Activated gamma-delta T cell treated with Interleukin-2 at 50 U/mL for 16 hours (primary cell): Measurements from ENCODE around the gene LYPD3.
A peak's percentile ranks its signal among the peaks of the same experiment; 100 is the strongest.

Source experiments
- DNase-seq: peaks from one replicate; pipeline ENCODE4 v3.0.0-alpha.2; 2020

The LYPD3 gene

GRCh38 chr19:43483281-43483680 is 17.9 kb upstream of the LYPD3 start:
- no peak for DNase-seq

GRCh38 chr19:43482193-43482592 is 16.8 kb upstream of the LYPD3 start:
- DNase-seq = no peak

- DNase-seq = no peak
Observed at GRCh38 chr19:43481701-43482100, 16.3 kb upstream of the LYPD3 start.

- no peak for DNase-seq
Observed at GRCh38 chr19:43480574-43480973, 15.2 kb upstream of the LYPD3 start.

- no peak for DNase-seq
Observed at GRCh38 chr19:43479961-43480561, 14.7 kb upstream of the LYPD3 start.

GRCh38 chr19:43479226-43479625 is 13.8 kb upstream of the LYPD3 start:
- no peak for DNase-seq

GRCh38 chr19:43478323-43478722 is 12.9 kb upstream of the LYPD3 start:
- no peak for DNase-seq

GRCh38 chr19:43476606-43477005 is 11.2 kb upstream of the LYPD3 start:
- no peak for DNase-seq

GRCh38 chr19:43474986-43475705 is 9.7 kb upstream of the LYPD3 start:
- DNase-seq = peak; percentile 89

GRCh38 chr19:43474487-43474886 is 9.1 kb upstream of the LYPD3 start:
- DNase-seq = no peak

GRCh38 chr19:43471091-43471490 is 5.7 kb upstream of the LYPD3 start:
- DNase-seq = no peak

- DNase-seq = peak; percentile 14
Observed at GRCh38 chr19:43470288-43470687, 4.9 kb upstream of the LYPD3 start.

- peak; percentile 10 for DNase-seq
Observed at GRCh38 chr19:43469160-43469480, 3.7 kb upstream of the LYPD3 start.

- DNase-seq = no peak
Observed at GRCh38 chr19:43468354-43469159, 3.1 kb upstream of the LYPD3 start.

- no peak for DNase-seq
Observed at GRCh38 chr19:43467730-43468129, 2.3 kb upstream of the LYPD3 start.

- DNase-seq = no peak
Observed at GRCh38 chr19:43467276-43467675, 1.9 kb upstream of the LYPD3 start.

GRCh38 chr19:43466793-43467192 is 1.4 kb upstream of the LYPD3 start:
- DNase-seq = no peak

- no peak for DNase-seq
Observed at GRCh38 chr19:43464134-43464775, 1.2 kb downstream of the LYPD3 start.

- DNase-seq = peak; percentile 99
Observed at GRCh38 chr19:43463381-43464133, 1.9 kb downstream of the LYPD3 start.

GRCh38 chr19:43462785-43463380 is 2.5 kb downstream of the LYPD3 start:
- no peak for DNase-seq

- no peak for DNase-seq
Observed at GRCh38 chr19:43462383-43462782, 3.0 kb downstream of the LYPD3 start.

GRCh38 chr19:43461303-43461702 is 4.1 kb downstream of the LYPD3 start:
- no peak for DNase-seq
